ENCODE results near the gene MMP24OS.

DNA sequence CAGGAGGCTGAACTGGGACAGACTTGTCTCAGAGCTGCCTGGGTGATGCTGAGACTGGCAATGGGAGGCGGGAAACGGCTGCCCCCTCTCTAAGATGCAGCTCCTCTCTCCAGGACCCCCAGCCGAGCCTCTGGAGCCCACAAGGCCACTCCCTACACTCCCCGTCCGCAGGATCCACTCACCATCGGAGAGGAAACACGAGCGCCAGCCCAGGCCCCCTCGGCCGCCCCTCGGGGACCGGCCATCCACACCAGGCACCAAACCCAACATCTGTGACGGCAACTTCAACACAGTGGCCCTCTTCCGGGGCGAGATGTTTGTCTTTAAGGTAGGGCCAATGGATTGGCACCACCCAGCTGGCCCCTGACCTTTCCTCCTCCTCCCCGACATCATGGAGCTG is 10.8 kb downstream of the MMP24OS start:
- TF ChIP-seq, protein P1, sequence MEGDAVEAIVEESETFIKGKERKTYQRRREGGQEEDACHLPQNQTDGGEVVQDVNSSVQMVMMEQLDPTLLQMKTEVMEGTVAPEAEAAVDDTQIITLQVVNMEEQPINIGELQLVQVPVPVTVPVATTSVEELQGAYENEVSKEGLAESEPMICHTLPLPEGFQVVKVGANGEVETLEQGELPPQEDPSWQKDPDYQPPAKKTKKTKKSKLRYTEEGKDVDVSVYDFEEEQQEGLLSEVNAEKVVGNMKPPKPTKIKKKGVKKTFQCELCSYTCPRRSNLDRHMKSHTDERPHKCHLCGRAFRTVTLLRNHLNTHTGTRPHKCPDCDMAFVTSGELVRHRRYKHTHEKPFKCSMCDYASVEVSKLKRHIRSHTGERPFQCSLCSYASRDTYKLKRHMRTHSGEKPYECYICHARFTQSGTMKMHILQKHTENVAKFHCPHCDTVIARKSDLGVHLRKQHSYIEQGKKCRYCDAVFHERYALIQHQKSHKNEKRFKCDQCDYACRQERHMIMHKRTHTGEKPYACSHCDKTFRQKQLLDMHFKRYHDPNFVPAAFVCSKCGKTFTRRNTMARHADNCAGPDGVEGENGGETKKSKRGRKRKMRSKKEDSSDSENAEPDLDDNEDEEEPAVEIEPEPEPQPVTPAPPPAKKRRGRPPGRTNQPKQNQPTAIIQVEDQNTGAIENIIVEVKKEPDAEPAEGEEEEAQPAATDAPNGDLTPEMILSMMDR (IDR thresholded peaks at IDR 0.05) = no peak
- no peak for TF ChIP-seq EZH2 (IDR thresholded peaks at IDR 0.05; ENCODE audit: borderline replicate concordance, insufficient read depth, low read depth, low read length, poor library complexity, severe bottlenecking)

Measured in B cell (primary cell).